GM19351 (cell line): ENCODE results near the gene RBFOX2.

Experiments
- ATAC-seq: cut with Tn5 transposase; IDR thresholded peaks from one replicate; pipeline ENCODE4 v1.9.1; 2021; ENCODE audit warnings: mild to moderate bottlenecking, moderate library complexity; ENCODE audit not compliant: unreplicated experiment

Gene RBFOX2

DNA sequence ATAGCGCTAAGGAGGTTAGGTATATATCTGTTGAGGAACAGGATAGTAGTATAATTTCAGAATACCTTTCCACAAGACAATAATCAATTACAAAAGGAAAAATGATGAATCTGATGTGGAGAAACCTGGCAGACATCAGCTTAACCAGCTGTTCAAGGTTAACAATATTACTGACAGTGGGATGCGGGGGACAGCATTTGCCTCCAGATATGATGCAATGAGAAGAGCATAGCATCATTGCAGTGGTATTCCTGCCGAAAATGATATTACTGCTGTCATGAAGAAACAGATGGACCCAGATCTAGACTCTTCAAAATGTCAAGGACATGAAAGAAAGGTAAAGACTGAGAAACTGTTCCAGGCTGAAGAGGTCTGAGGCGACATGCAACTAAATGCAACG lies 49.7 kb downstream of the RBFOX2 start:
- ATAC-seq = no peak

DNA sequence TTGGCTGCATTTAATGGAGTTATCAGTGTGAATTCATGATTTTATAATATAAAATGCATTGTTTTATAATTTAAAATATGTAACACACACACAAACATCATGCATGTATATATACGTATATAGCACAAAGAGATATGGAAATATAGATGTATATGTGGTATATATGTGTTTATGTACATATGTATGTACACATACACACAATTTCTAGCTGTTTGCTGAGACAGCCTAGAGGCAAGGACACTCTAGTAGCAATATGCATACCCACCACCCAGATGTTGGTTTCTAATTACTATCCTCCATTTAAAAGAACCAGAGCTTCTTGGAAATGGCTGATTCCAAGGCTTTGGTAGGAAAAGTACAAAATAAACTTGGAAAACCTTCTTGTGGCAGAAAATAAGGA lies 50.4 kb downstream of the RBFOX2 start:
- no peak for ATAC-seq

DNA sequence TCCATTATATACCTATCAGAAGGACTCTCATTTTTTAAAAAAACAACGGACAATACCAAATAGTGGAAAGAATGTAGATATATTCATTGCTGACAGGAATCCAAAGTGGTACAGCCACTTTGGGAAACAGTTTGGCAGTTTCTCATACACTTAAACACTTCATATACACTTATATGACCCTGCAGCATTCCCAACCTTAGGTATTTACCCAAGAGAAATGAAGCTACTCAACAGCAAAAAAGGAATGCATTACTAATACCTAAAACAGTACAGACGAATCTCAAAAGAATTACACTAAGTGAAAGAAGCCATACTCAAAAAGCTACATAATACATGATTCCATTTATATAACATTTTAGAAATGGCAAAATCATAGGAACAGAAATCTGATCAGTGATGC lies 51.5 kb downstream of the RBFOX2 start:
- ATAC-seq = no peak

DNA sequence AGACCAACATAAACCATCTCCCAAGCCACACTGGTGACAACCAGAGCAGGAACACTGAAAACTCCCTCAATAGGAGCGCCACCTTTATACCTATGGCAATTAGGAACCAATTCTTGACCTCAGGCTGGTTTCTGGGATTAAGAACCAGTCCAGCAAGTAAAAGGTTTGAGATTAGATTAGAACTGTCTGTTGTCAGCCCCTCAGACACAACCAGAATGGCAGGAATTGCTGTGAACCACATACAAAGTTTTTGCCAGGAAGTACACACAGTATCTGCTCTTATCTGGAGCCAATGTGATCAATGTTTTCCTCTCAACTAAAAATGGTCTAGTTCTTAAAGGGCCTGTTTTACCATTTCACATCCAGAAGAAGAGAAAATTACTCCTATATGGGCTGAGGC lies 55.2 kb downstream of the RBFOX2 start:
- ATAC-seq = no peak

DNA sequence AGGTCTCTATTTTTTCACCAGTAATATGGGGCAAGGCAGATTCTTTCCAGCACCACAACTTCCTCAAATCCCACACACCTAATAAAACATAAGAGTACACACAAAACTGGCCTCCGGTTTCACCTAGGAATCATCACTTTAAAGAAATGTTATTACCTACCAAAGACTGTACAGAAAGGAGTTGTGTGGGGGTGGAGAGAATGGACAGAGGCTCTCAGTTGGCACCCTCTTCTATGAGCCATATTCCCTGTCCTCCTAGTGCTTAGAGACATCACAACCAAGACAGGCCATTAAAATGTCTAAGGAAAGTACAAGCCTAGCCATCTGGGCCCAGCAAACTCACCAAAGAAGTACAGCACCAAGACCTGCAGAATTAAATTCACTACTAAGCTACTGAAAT lies 56.1 kb downstream of the RBFOX2 start:
- no peak for ATAC-seq

DNA sequence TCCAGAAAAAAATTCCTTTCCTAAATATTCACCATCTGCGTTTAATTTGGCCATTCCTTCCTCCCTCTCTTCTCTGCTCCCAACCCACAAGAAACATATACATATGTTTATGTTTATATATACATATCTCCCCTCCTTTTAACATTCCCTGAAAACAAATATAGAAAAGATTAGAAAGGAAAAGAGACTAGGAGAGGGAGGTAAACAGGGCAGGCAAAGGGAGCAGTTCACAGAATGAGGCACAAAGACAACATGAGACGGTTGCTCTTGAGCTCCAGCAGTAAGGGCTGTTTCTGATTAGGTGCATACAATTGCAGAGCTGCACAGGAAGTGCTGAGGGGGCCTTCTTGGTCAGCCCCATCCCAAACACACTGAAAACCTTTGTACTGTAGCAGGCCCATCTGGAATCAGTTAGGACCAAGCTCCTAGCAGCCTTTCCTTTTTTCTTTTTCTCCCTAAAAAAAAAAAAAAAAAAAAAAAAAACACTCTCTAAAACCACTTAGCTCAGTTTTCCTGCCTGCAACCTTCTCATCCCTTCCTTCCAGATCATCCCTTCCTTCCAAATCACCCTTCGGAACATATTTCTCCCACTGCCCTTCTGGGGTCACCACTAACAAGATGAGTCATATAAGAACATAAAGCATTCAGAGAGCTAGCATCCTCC lies 57.0 kb downstream of the RBFOX2 start:
- no peak for ATAC-seq

DNA sequence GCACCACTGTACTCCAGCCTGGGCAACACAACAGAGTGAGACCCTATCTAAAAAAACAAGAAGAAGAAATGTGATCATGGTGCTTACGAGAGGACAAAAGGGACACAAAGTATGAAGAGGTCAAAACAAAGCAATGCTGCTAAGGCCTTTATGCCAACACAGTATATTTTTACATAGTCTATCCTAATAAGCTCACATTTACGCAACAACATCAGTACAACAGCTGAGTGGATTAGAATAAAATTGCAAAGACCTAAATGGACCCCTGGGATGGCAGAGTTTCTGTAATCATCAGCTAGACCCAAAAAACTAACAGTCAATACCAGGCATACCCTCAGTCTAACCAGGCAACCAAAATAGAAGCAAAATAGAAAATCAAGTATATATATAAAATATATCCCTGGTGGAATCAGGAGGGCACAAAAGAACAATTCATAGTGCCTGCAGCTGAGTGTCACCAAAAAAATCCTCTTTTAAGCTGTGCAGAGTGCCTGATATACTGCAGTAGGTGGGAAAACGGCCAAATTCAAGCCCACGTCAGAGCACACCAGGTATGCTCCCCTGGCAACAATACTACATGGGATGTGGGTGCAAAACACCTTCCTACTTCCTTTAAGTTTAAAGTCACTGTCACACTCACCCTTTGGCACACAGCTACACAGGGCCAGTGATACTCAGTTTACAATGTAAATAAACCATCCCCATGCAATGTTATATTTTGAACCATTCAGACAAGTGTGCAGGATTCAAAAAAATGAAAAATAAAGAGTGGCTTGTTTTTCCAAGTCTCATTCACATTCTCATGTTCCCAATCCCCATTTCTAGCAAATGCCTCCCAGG lies 57.8 kb downstream of the RBFOX2 start:
- no peak for ATAC-seq

DNA sequence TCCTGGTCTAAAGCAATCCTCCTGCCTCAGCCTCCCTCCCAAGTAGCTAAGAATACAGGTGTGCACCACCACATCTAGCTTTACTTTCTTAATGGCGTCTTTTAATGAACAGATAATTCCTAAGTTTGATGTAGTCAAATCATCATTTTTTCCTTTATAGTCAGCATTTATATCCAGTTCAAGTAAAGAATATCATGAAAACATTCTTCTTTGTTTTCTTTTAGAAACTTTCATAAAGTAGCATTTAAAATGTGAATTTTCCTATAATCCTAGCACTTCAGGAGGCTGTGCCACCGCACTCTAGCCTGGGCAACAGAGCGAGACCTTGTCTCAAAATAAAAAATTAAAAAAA lies 61.6 kb downstream of the RBFOX2 start:
- no peak for ATAC-seq

DNA sequence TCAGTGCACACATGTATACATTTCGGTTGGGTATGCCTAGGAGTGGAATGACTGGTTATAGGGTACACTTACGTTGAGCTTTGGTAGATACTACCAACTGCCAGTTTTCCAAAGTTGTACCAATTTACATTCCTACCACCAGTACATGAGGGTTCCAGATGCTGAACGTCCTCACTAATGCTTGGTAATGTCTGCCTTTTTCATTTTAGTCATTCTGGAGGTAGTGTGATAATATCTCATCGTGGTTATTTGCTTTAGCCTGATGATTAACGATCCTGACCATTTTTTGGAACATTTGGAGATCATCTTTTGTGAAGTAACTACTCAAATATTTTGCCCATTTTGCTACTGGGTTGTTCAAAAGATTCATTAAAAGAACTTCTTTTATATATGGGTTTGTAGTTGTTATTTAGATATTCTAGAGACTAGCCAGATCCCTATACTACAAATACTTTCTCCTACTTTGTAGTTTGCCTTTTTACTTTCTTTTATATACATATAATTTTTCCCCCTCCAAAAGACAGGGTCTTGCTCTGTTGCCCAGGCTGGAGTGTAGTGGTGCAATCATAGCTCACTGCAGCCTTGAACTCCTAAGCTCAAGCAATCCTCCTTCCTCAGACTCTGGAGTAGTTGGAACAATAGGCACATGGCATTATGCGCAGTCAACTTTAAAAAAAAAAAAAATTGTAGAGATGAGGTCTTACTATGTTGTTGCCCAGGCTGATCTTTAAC lies 62.1 kb downstream of the RBFOX2 start:
- ATAC-seq = no peak

DNA sequence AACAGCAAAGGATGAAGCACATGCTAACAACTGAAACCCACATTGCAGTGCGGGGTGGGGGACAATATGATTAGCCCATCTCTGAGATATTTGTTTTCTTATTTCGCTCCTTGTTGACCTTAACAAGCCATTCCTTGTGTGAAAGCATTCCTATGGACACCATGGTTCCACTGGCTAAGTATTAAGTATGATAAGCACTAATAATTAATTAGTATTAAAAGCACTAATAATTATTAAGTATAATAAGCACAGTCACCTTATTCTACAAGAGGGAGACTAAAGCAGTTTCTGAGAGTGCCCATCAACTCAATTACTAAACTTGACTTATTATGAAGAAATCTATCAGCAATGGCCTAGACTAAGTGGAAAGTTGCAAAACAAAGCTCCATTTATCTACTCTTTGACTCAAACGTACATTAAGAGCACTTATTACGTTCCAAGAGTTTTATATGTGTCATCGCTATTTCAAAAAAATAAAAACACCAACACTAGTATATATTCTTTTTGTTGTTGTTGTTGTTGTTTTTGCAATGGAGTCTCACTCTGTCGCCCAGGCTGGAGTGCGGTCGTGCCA lies 65.3 kb downstream of the RBFOX2 start:
- ATAC-seq = no peak

DNA sequence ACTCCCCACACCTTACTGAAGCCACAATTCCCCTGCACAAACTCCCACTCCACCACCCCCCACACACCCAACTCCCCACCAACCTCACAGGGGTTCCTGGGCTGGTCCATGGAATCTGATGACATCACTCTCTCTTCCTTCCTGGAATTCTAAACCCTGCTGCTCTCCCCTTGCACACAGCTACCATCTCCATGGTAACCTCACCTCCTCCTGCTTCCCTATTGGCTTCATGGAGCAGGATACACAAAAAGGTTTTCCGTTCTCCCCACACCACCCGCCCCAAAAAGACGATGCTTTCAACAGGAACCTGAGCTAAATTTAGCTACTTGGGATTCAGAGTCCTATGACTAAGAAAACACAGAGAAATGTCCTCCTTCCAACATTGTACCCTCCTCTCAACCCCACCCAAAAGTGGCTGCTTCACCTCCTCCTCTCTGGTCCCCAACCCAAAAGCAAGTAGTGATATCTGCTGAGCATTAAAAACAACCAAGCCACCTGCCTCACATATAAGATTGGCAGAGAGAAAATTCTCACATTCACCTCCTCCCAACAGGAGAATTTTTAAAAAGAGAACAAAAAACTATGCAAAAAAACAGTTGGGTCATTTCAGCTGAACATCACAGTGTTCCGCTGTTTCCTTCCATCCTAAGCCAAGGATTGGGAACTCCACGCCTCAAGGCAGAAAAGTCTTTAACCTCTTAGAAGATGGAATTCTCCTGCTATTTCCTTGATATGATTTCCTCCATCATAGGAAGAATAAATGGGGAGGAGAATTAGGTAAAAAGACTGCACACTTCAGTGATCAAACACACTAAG lies 66.9 kb downstream of the RBFOX2 start:
- ATAC-seq = no peak

DNA sequence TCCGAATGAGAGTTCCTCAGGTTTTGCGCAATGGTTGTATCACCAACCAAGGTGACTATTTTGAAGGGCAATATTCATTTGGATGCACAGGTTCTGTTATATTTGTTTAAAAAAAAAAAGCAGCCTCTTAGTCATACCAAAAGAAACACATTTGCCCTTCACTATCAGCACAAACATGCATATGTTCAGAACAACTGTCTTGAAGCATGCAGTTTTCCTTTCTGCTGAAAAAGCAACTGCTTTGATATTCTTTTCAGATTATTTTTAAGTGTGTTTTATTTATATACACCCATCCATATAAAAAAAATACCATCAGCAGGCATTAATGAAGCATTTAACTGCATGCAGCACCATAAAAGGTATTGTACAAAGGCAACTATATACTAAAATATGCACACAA lies 67.8 kb downstream of the RBFOX2 start:
- no peak for ATAC-seq

DNA sequence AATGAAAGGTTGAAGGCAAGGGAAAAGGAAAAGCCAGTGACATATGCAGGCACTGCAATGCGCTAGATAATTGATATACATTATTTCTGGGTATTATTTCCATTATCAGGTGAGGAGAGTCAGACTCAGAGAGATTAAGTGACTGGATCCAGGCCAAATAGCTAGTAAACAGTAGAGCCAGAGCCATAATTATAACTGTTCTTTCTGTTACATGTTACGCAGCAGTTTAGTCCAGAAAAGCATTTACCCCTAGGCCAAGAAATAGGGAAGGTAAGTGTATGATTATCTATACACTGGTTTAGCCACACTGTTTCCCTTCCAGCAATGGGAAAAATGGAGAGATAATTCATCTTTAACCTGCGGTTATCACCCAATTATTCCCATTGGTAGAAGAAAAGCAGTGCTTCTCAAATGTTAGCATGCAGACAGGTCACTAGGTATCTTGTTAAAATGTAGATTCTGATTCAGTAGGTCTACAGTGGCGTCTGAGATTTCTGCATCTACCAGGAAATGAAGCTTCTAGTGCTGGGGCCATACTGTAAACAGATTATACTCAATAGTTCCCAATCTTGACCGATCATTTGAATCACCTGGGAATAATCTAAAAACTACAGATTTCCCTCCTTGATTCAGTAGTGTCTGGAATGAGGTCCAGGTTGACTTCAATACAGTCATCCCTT lies 69.4 kb downstream of the RBFOX2 start:
- no peak for ATAC-seq

DNA sequence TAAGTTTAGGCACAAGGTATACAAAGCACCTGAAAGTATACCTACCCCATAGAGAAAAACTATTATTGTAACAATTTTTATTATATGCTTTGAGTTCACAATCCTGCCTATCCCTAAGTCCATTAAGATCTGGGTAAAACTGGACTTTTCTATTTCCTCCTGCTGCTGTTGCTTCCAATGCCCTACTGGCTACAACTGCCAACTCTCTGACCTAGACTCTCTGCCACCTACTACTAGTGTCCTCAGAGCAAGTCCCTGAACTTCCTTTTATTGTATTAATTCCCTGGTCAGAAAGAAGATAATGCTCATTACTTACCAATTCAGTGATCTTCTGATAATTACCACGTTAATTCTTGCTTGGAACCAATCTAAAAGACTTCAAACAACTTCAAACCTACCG lies 70.3 kb downstream of the RBFOX2 start:
- no peak for ATAC-seq

DNA sequence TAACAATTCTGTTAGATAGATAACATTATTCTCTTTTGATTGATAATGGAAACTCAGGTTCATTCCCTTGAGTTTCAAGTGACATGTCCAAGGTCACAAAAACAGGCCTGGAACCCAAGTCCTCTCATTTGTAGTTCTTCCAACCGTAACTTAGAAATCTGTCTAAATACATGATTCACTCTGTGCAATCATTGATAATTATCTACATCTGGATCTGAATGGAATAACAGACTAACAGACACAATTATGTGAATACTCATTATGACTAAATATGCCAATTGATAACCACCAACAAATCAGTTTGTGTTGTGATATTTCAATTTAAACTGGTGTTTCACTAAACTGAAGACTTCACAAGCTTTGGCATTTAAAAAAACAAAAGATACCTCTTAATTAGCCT lies 71.0 kb downstream of the RBFOX2 start:
- no peak for ATAC-seq

DNA sequence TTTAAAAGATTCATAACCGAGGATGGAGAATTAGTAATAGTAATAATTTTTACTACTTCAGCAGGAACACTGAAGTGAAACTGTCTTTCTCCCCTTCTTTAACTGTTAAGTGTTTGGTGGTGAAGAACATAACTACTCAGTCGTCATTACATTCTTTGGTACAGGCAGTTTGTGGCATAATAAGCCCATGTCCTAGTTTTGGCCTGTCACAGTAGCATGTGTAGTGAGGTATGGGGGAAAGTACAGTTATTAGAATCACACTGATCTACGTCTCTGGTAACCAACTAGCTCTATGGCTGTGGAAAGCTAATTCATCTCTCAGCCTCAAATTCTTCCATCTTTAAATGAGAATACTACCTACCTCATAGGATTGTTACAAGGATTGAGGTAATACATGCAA lies 71.8 kb downstream of the RBFOX2 start:
- no peak for ATAC-seq

DNA sequence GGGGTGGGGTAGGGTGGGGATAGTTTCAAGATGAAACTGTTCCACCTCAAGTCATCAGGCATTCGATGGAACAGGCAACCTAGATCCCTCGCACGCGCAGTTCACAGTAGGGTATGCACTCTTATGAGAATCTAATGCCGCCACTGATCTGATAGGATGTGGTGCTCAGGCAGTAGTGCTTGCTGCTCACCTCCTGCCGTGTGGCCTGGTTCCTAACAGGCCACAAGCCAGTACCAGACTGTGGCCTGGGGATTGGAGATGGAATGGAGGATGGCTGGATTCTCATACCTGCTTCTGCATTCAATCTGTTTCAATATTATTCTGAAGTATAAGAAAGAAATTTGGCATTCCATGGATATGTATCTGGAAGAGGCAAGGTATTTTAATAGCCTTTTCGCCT lies 73.1 kb downstream of the RBFOX2 start:
- ATAC-seq = no peak

DNA sequence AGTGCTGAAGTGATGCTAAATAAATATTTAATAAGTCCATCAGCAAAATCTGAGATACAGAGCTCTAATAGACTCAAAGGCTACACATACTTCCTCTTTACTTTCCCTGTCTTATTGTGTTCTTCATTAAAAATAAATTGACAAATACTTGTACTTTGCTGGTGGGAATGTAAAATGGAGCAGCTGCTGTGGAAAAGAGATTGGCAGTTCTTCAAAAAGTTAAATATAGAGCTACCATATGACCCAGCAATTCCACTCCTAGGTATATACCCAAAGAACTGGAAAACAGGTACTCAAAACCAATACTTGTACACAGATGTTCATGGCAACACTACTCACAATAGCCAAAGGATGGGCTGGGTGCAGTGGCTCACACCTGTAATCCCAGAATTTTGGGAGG lies 76.0 kb downstream of the RBFOX2 start:
- no peak for ATAC-seq

DNA sequence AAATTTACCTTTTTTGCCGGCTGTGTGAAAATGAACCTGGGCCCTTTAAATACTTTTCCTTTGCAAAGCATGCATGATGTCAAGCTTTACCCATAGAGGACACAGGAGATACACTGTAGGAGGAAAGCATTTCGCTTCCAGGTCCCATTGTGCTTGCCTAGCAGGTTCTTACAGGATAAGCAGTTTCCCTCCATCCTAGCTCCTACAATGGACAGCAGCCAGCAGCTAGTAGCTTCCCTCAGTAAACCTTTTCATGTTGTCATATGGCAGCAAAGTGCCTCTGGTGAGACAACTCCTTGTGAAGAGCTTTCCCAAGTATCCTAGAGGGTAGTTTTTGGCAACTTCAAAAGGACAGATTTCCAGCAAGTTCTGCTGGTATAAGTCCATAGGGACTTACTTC lies 78.4 kb downstream of the RBFOX2 start:
- ATAC-seq = no peak

DNA sequence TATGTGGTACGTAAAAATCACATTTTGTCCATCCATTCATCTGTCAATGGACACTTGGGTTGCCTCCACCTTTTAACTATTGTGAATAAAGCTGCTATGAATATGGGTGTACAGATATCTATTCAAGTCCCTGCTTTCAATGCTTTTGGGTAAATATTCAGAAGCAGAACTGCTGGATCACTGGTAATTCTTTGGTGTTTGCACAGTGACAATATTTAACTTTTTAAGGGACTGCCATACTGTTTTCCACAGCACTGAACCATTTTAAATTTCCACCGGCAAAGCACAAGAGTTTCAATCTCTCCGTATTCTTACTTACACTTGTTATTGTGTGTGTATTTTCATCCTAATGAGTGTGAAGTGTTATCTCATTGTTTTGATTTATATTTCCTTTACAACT lies 79.4 kb downstream of the RBFOX2 start:
- no peak for ATAC-seq
